Left lung (tissue), 10 donors: ENCODE measurements around the gene DMXL2. TPM values are rescaled to one million over a fixed set of nuclear protein-coding genes. Genes with fewer than 3 reads are reported as not detected.

Experiments used
- ATAC-seq: fragments of 200-7000 bp; cut with Tn5 transposase; one replicate; pipeline ENCODE4 v1.9.1; 2020; ENCODE audit warnings: moderate library complexity
- DNase-seq, 4 donors: peaks; one replicate each; pipeline ENCODE4 v3.0.0-alpha.2; 2013 to 2020
- H3K27ac ChIP-seq, 2 donors: fragments of 200-600 bp; sonication (generic) in 1 of 2; one replicate each; pipeline versions ENCODE4 v1.5.0 to v1.8.0; 2020 to 2021
- H3K27me3 ChIP-seq, 2 donors: fragments of 200-600 bp; sonication (generic) in 1 of 2; one replicate each; pipeline versions ENCODE4 v1.5.0 to v1.8.0; 2020 to 2021
- H3K36me3 ChIP-seq, 2 donors: fragments of 200-600 bp; sonication (generic) in 1 of 2; one replicate each; pipeline versions ENCODE4 v1.5.0 to v1.8.0; 2020 to 2021
- H3K4me1 ChIP-seq, 2 donors: fragments of 200-600 bp; one replicate each; pipeline ENCODE4 v1.8.0; 2021
- H3K4me3 ChIP-seq, 2 donors: fragments of 200-600 bp; sonication (generic) in 1 of 2; one replicate each; pipeline versions ENCODE4 v1.5.0 to v1.8.0; 2020 to 2021; ENCODE audit warnings: mild to moderate bottlenecking in 1 of 2
- H3K9me3 ChIP-seq, 2 donors: fragments of 200-600 bp; sonication (generic) in 1 of 2; one replicate each; pipeline versions ENCODE4 v1.5.0 to v1.8.0; 2020 to 2021
- CTCF ChIP-seq, 2 donors: fragments of 200-600 bp; sonication (generic) in 1 of 2; IDR thresholded peaks; one replicate each; pipeline versions ENCODE4 v1.5.0 to v1.8.0; 2021; ENCODE audit warnings: antibody characterized with exemption in 2 of 2
- intact Hi-C, 2 donors: fragments of 100-400 bp; cut with DNase I; formaldehyde crosslinking; loops; one replicate each; pipeline versions ENCODE4 v1.11.2 to v1.14.2; 2022
- polyA plus RNA-seq, 6 donors: library from polyadenylated mRNA; unstranded; fragments of 120-200 nt; gene quantifications; one replicate each; pipeline ENCODE4 v1.2.1, GENCODE V29; 2013; ENCODE audit not compliant: insufficient read length in 6 of 6
- total RNA-seq, 2 donors: library from RNA; stranded (reverse); fragmentation: NEBNext Ultra II Directional; extraction: Animal tissue kit (Norgen Biotek cat#: 25700); gene quantifications; one replicate each; pipeline ENCODE4 v1.2.1, GENCODE V29; 2021
- donor health status: DM: no; HTN: yes; CAD: no.
- donor health status: DM: no; HTN: no; CAD: no.

The DMXL2 gene
- total and polyA plus RNA-seq, 8 donors: 38.7 to 96.5 (median 79.2) TPM

- Histone ChIP-seq H3K4me1 (peaks cover 0 to 13% of the 10 kb centered on the region in 2 donors), H3K9me3 (no peaks in the 10 kb centered on the region), H3K27me3 (no peaks in the 10 kb centered on the region), H3K4me3 (no peak overlapping the region), H3K36me3 (no peaks in the 10 kb centered on the region), H3K27ac (peak overlapping the region in 1 of 2 donors; percentile 40)
- intact Hi-C loops: no loop called here
- ATAC-seq (peak; percentile 36), DNase-seq (no peak)
- TF ChIP-seq CTCF (IDR thresholded peaks at IDR 0.05): no peak
Observed at GRCh38 chr15:51641490-51642130, 19.0 kb upstream of the DMXL2 start.

- intact Hi-C loops: no loop called here
- ATAC-seq: no peak
- no peak for TF ChIP-seq CTCF (IDR thresholded peaks at IDR 0.05)
- H3K27ac ChIP-seq: no peak overlapping the region
- H3K36me3 ChIP-seq: no peaks in the 10 kb centered on the region
- DNase-seq: no peak
- no peaks in the 10 kb centered on the region for H3K27me3 ChIP-seq
- H3K4me1 ChIP-seq: peaks cover 0 to 7% of the 10 kb centered on the region in 2 donors
- no peak overlapping the region for H3K4me3 ChIP-seq
- no peaks in the 10 kb centered on the region for H3K9me3 ChIP-seq
Observed at GRCh38 chr15:51634591-51635198, 12.1 kb upstream of the DMXL2 start.

GRCh38 chr15:51629612-51630011 is 7.0 kb upstream of the DMXL2 start:
- peak overlapping the region; percentile 27 to 93 for H3K27ac ChIP-seq
- intact Hi-C loops: no loop called here
- H3K4me3 ChIP-seq: no peak overlapping the region
- no peaks in the 10 kb centered on the region for H3K36me3 ChIP-seq
- TF ChIP-seq CTCF (IDR thresholded peaks at IDR 0.05): no peak
- no peaks in the 10 kb centered on the region for H3K9me3 ChIP-seq
- ATAC-seq (peak; percentile 81), DNase-seq (no peak)
- peaks cover 0 to 9% of the 10 kb centered on the region in 2 donors for H3K4me1 ChIP-seq
- no peaks in the 10 kb centered on the region for H3K27me3 ChIP-seq

- DNase-seq (no peak), ATAC-seq (no peak)
- intact Hi-C loops: no loop called here
- no peaks in the 10 kb centered on the region for H3K27me3 ChIP-seq
- H3K9me3 ChIP-seq: no peaks in the 10 kb centered on the region
- no peak overlapping the region for H3K4me3 ChIP-seq
- TF ChIP-seq CTCF (IDR thresholded peaks at IDR 0.05): no peak
- H3K36me3 ChIP-seq: no peaks in the 10 kb centered on the region
- H3K27ac ChIP-seq: no peak overlapping the region
- peaks cover 3 to 30% of the 10 kb centered on the region in 2 donors for H3K4me1 ChIP-seq
Observed at GRCh38 chr15:51625236-51625635, 2.7 kb upstream of the DMXL2 start.

- intact Hi-C loops: no loop called here
- Histone ChIP-seq H3K27ac (peak overlapping the region in 1 of 2 donors; percentile 98), H3K4me3 (no peak overlapping the region), H3K9me3 (no peaks in the 10 kb centered on the region), H3K4me1 (peaks cover 3 to 30% of the 10 kb centered on the region in 2 donors), H3K36me3 (no peaks in the 10 kb centered on the region), H3K27me3 (no peaks in the 10 kb centered on the region)
- ATAC-seq (no peak), DNase-seq (no peak)
- no peak for TF ChIP-seq CTCF (IDR thresholded peaks at IDR 0.05)
Observed at GRCh38 chr15:51624022-51624421, 1.5 kb upstream of the DMXL2 start.
